HepG2 (cell line): ENCODE results near the gene TNRC18. TPM values are rescaled to one million over a fixed set of nuclear protein-coding genes. Genes with fewer than 3 reads are reported as not detected.
A peak's percentile ranks its signal among the peaks of the same experiment; 100 is the strongest.

Source experiments
- ATF1 ChIP-seq: IDR thresholded peaks from 2 replicates; pipeline ENCODE4 v1.6.1; 2016; ENCODE audit warnings: mild to moderate bottlenecking, control low read depth
- CAMTA2 ChIP-seq: sonication (generic); formaldehyde crosslinking; IDR thresholded peaks from 2 replicates; pipeline ENCODE4 v1.4.0; 2020; ENCODE audit warnings: mild to moderate bottlenecking, missing genetic modification reagents, borderline replicate concordance
- FOXP1 ChIP-seq, 2 experiments: fragments of 450-650 bp in 1 of 2; IDR thresholded peaks; 2 replicates each; pipeline ENCODE4 v1.6.1; 2017 to 2018; ENCODE audit warnings: antibody characterized with exemption in 1 of 2
- GATAD2A ChIP-seq: IDR thresholded peaks from 2 replicates; pipeline ENCODE4 v1.6.1; 2016
- KLF13 ChIP-seq: sonication (generic); formaldehyde crosslinking; IDR thresholded peaks from 2 replicates; pipeline ENCODE4 v1.4.0; 2020; ENCODE audit warnings: mild to moderate bottlenecking, missing genetic modification reagents
- MLLT10 ChIP-seq: sonication (generic); formaldehyde crosslinking; IDR thresholded peaks from 2 replicates; pipeline ENCODE4 v1.4.0; 2020; ENCODE audit warnings: missing genetic modification reagents
- NPAS2 ChIP-seq: sonication (generic); formaldehyde crosslinking; IDR thresholded peaks from 2 replicates; pipeline ENCODE4 v1.8.0; 2022; ENCODE audit warnings: mild to moderate bottlenecking, missing genetic modification reagents, borderline replicate concordance
- RARA ChIP-seq: IDR thresholded peaks from 2 replicates; pipeline ENCODE4 v1.6.1; 2016; ENCODE audit warnings: missing genetic modification reagents, missing compliant biosample characterization
- SALL2 ChIP-seq: sonication (generic); formaldehyde crosslinking; IDR thresholded peaks from 2 replicates; pipeline ENCODE4 v1.8.1; 2023; ENCODE audit warnings: mild to moderate bottlenecking, missing genetic modification reagents, inconsistent platforms
- SCMH1 ChIP-seq: sonication (generic); formaldehyde crosslinking; IDR thresholded peaks from 2 replicates; pipeline ENCODE4 v1.9.0; 2021; ENCODE audit warnings: missing genetic modification reagents, mild to moderate bottlenecking, borderline replicate concordance
- SMAD1 ChIP-seq: sonication (generic); formaldehyde crosslinking; IDR thresholded peaks from 2 replicates; pipeline ENCODE4 v1.4.0; 2020; ENCODE audit warnings: missing genetic modification reagents, low read depth, mild to moderate bottlenecking, borderline replicate concordance
- ZBTB21 ChIP-seq: sonication (generic); formaldehyde crosslinking; IDR thresholded peaks from 2 replicates; pipeline ENCODE4 v1.4.0; 2020; ENCODE audit warnings: missing genetic modification reagents
- ZBTB38 ChIP-seq: sonication (generic); formaldehyde crosslinking; IDR thresholded peaks from 2 replicates; pipeline ENCODE4 v1.5.1; 2020; ENCODE audit warnings: mild to moderate bottlenecking, missing genetic modification reagents
- ZHX2 ChIP-seq, 2 experiments: sonication (generic) in 1 of 2; formaldehyde crosslinking in 1 of 2; IDR thresholded peaks; 2 replicates each; pipeline versions ENCODE4 v1.6.1 to v1.9.0; 2014 to 2022; ENCODE audit warnings: antibody characterized with exemption in 1 of 2, borderline replicate concordance in 1 of 2, inconsistent platforms in 1 of 2, low read depth in 1 of 2, missing genetic modification reagents in 1 of 2
- ZNF326 ChIP-seq: sonication (generic); formaldehyde crosslinking; IDR thresholded peaks from 2 replicates; pipeline ENCODE4 v1.4.0; 2020; ENCODE audit warnings: missing genetic modification reagents, borderline replicate concordance
- ZNF710 ChIP-seq: sonication (generic); formaldehyde crosslinking; IDR thresholded peaks from 2 replicates; pipeline ENCODE4 v1.5.0; 2020; ENCODE audit warnings: mild to moderate bottlenecking, missing genetic modification reagents, borderline replicate concordance
- polyA plus RNA-seq, 8 experiments: library from polyadenylated mRNA; depleted of rRNA in 3 of 8; stranded (reverse) in 7 of 8; unstranded in 1 of 8; fragments of >200 nt; fragmentation: Illumina TruSeq in 4 of 8; extraction: Trizol in 4 of 8; gene quantifications; 2 replicates each; pipeline versions ENCODE4 v1.2.1 to v1.2.3, GENCODE V29; 2011 to 2016; ENCODE audit warnings: low read depth in 4 of 8, missing spikeins in 1 of 8, mixed read lengths in 1 of 8; ENCODE audit not compliant: insufficient read depth in 1 of 8
- total RNA-seq, 5 experiments: library from RNA; depleted of rRNA; stranded (reverse); fragments of >200 nt; fragmentation: Illumina TruSeq; extraction: Trizol; gene quantifications; 2 replicates each; pipeline ENCODE4 v1.2.3, GENCODE V29; 2016; ENCODE audit warnings: low read depth in 1 of 5
- TF ChIP-seq, protein P1 (sequence below): sonication (generic); formaldehyde crosslinking; conservative IDR thresholded peaks from 2 replicates; pipeline ENCODE4 v1.8.0; 2022; ENCODE audit warnings: missing genetic modification reagents
- TF ChIP-seq, protein P2 (sequence below): sonication (generic); formaldehyde crosslinking; IDR thresholded peaks from 2 replicates; pipeline ENCODE4 v1.5.1; 2020; ENCODE audit warnings: missing genetic modification reagents, mild to moderate bottlenecking, borderline replicate concordance

The TNRC18 gene
- total and polyA plus RNA-seq, 2 of the 13 experiments (the other 11 are each of a cell fraction or from before 2014, with no cell fraction given) = 11.7 to 17.4 TPM

DNA sequence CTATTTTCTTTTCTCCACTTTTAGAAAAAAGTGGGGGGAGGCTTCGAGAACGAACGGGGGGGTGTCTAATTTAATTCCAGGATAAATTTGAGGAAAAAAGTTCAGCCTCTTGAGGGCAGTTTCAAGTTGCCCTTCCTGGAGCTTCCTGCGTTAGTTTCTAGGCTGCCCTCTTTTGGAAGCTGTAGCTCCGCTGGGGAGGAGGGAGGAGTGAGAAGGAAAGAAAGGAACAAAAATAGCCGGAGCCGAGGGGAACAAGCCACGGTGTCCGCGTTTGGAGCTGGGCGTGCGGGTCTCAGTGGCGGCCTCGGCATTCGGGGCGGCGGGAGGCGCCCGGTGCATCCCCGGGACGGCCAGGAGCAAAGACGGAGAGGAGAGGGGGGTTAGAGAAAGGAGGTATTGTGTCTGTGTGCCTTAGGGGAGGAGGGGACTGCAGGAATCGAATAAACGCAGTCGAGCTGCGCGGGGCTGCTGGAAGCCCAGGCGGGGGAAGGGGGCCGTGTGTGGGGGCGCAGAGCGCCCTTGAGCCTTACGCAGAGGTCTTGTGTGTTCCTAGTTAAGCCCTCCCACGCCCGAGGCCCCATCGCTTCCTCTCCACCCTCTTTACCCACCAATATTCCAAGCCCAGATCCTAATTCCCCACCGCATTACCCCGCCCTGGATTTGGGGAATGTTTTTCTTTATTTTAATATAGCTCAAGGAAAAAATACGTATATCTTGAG is 2.0 kb upstream of the TNRC18 start (continued):
- TF ChIP-seq, protein P1, sequence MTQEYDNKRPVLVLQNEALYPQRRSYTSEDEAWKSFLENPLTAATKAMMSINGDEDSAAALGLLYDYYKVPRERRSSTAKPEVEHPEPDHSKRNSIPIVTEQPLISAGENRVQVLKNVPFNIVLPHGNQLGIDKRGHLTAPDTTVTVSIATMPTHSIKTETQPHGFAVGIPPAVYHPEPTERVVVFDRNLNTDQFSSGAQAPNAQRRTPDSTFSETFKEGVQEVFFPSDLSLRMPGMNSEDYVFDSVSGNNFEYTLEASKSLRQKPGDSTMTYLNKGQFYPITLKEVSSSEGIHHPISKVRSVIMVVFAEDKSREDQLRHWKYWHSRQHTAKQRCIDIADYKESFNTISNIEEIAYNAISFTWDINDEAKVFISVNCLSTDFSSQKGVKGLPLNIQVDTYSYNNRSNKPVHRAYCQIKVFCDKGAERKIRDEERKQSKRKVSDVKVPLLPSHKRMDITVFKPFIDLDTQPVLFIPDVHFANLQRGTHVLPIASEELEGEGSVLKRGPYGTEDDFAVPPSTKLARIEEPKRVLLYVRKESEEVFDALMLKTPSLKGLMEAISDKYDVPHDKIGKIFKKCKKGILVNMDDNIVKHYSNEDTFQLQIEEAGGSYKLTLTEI = no peak
- TF ChIP-seq SMAD1 (CRISPR knock-in tag) (no peak), KLF13 (CRISPR knock-in tag) (no peak), ZNF710 (no peak), CAMTA2 (CRISPR knock-in tag) (no peak), ATF1 (CRISPR knock-in tag) (no peak), ZHX2 (IDR thresholded peaks at IDR 0.05; ENCODE audit: low read depth) (no peak), ZHX2 (CRISPR knock-in tag; IDR thresholded peaks at IDR 0.05; ENCODE audit: borderline replicate concordance) (no peak), GATAD2A (CRISPR knock-in tag) (peak; percentile 43), SCMH1 (CRISPR knock-in tag) (no peak), ZBTB21 (CRISPR knock-in tag) (no peak), NPAS2 (no peak), SALL2 (CRISPR knock-in tag) (0 out of 2 replicates have a peak, but pooled peaks have one; percentile 41), ZNF326 (no peak), MLLT10 (CRISPR knock-in tag) (peak; percentile 78; the same call in 1 of the 2 replicates), ZBTB38 (CRISPR knock-in tag) (no peak), FOXP1 (IDR thresholded peaks at IDR 0.05) (no peak), FOXP1 (CRISPR knock-in tag; IDR thresholded peaks at IDR 0.05) (no peak), RARA (CRISPR knock-in tag) (peak; percentile 53)
- TF ChIP-seq, protein P2, sequence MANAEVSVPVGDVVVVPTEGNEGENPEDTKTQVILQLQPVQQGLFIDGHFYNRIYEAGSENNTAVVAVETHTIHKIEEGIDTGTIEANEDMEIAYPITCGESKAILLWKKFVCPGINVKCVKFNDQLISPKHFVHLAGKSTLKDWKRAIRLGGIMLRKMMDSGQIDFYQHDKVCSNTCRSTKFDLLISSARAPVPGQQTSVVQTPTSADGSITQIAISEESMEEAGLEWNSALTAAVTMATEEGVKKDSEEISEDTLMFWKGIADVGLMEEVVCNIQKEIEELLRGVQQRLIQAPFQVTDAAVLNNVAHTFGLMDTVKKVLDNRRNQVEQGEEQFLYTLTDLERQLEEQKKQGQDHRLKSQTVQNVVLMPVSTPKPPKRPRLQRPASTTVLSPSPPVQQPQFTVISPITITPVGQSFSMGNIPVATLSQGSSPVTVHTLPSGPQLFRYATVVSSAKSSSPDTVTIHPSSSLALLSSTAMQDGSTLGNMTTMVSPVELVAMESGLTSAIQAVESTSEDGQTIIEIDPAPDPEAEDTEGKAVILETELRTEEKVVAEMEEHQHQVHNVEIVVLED (CRISPR knock-in tag) = 0 out of 2 replicates have a peak, but pooled peaks have one; percentile 22
